Stomach (tissue), 9 donors: ENCODE data around the gene EGFL7. TPM values are rescaled to one million over a fixed set of nuclear protein-coding genes. Genes with fewer than 3 reads are reported as not detected.

Experiments used
- DNase-seq, 2 donors: peaks; one replicate each; pipeline versions ENCODE4 v3.0.0 to v3.0.0-alpha.2; 2013 to 2019
- H3K27ac ChIP-seq, 5 donors: fragments of 200-600 bp in 4 of 5; sonication (generic) in 4 of 5; one replicate each; pipeline ENCODE4 v1.5.1; 2013 to 2019; ENCODE audit warnings: mild to moderate bottlenecking in 1 of 5, moderate library complexity in 1 of 5
- H3K27me3 ChIP-seq, 3 donors: fragments of 200-600 bp; sonication (generic); one replicate each; pipeline ENCODE4 v1.5.1; 2017 to 2019; ENCODE audit warnings: mixed run types in 1 of 3
- H3K36me3 ChIP-seq, 4 donors: fragments of 200-600 bp; sonication (generic); 1 replicate in 3 of 4; 2 replicates in 1 of 4; pipeline ENCODE4 v1.5.1; 2016 to 2019
- H3K4me1 ChIP-seq, 4 donors: fragments of 200-600 bp; sonication (generic); one replicate each; pipeline ENCODE4 v1.5.1; 2016 to 2019
- H3K4me3 ChIP-seq, 4 donors: fragments of 200-600 bp; sonication (generic) in 3 of 4; one replicate each; pipeline ENCODE4 v1.5.1; 2016 to 2019; ENCODE audit warnings: mild to moderate bottlenecking in 1 of 4
- H3K9me3 ChIP-seq, 4 donors: fragments of 200-600 bp; sonication (generic); one replicate each; pipeline ENCODE4 v1.5.1; 2016 to 2019
- CTCF ChIP-seq, 7 experiments: fragments of 450-650 bp in 4 of 7; fragments of 200-600 bp in 3 of 7; sonication (generic) in 3 of 7; IDR thresholded peaks; one replicate each; pipeline ENCODE4 v1.5.1; 2016 to 2019; ENCODE audit warnings: antibody characterized with exemption in 7 of 7, control low read depth in 2 of 7, mild to moderate bottlenecking in 1 of 7
- EP300 ChIP-seq: sonication (generic); formaldehyde crosslinking; IDR thresholded peaks from one replicate; pipeline ENCODE4 v1.6.1; 2017; ENCODE audit warnings: antibody characterized with exemption
- POLR2A ChIP-seq, 4 donors: fragments of 450-650 bp; IDR thresholded peaks; one replicate each; pipeline ENCODE4 v1.6.1; 2016; ENCODE audit warnings: antibody characterized with exemption in 4 of 4, control low read depth in 2 of 4, mild to moderate bottlenecking in 1 of 4, moderate library complexity in 1 of 4
- POLR2AphosphoS5 ChIP-seq, 3 donors: sonication (generic); formaldehyde crosslinking; IDR thresholded peaks; one replicate each; pipeline ENCODE4 v1.6.1; 2016; ENCODE audit warnings: antibody characterized with exemption in 3 of 3
- WGBS, 5 donors: extraction: QIAGEN DNeasy Blood & Tissue Kit in 3 of 5; methylation state at CpG; one replicate each; pipeline versions ENCODE4 v1.1.5 to v1.1.7; 2013 to 2018; 5-methylcytosine and 5-hydroxymethylcytosine counted together
- intact Hi-C: fragments of 100-400 bp; cut with DNase I; formaldehyde crosslinking; loops from one replicate; pipeline ENCODE4 v1.15.1; 2023; ENCODE audit warnings: low total_unique reads
- polyA plus RNA-seq, 3 donors: library from polyadenylated mRNA; stranded (reverse); fragments of 200-250 nt; gene quantifications; one replicate each; pipeline ENCODE4 v1.2.3, GENCODE V29; 2013
- total RNA-seq, 5 donors: library from RNA; depleted of rRNA; stranded (reverse); fragments of >200 nt; gene quantifications; one replicate each; pipeline versions ENCODE4 v1.1.0 to v1.2.3, GENCODE V29; 2014 to 2016
- donor health status: healthy with polysubstance abuse.
- donor health status: Bipolar disorder and iron deficiency.
- donor health status: healthy.

The EGFL7 gene
- total and polyA plus RNA-seq, 8 donors, result 20.9 to 1,085 (median 52.2) TPM

- no peak for TF ChIP-seq EP300
- no peak for TF ChIP-seq POLR2AphosphoS5 (IDR thresholded peaks at IDR 0.05)
- no peak for TF ChIP-seq CTCF (IDR thresholded peaks at IDR 0.05)
- TF ChIP-seq POLR2A (IDR thresholded peaks at IDR 0.05), result no peak
- Histone ChIP-seq H3K4me1 (peaks cover 11 to 42% (median 27%) of the 10 kb centered on the region in 4 donors), H3K9me3 (no peaks in the 10 kb centered on the region), H3K27ac (peak overlapping the region in 4 of 5 donors; percentile 37 to 73 (median 52)), H3K4me3 (no peak overlapping the region), H3K27me3 (peaks cover 6 to 53% (median 35%) of the 10 kb centered on the region in 3 donors), H3K36me3 (no peaks in the 10 kb centered on the region)
- intact Hi-C loops, result no loop called here
- no peak for DNase-seq
- 61 to 68% (median 64%) methylated on average over 11 to 17 of the region's 17 CpGs for WGBS, 5 donors
Observed at GRCh38 chr9:136714096-136714892, 51.6 kb downstream of the EGFL7 start.

GRCh38 chr9:136714893-136715274 is 52.2 kb downstream of the EGFL7 start:
- intact Hi-C loops, result no loop called here
- Histone ChIP-seq H3K27ac (peak overlapping the region; percentile 37 to 56 (median 49)), H3K4me3 (no peak overlapping the region), H3K36me3 (no peaks in the 10 kb centered on the region), H3K9me3 (no peaks in the 10 kb centered on the region), H3K27me3 (peaks cover 6 to 52% (median 35%) of the 10 kb centered on the region in 3 donors), H3K4me1 (peaks cover 17 to 48% (median 33%) of the 10 kb centered on the region in 4 donors)
- DNase-seq, result no peak
- no peak for TF ChIP-seq CTCF (IDR thresholded peaks at IDR 0.05)
- no peak for TF ChIP-seq POLR2AphosphoS5 (IDR thresholded peaks at IDR 0.05)
- TF ChIP-seq POLR2A (IDR thresholded peaks at IDR 0.05), result no peak
- no peak for TF ChIP-seq EP300
- WGBS, 5 donors, result 10 to 43% (median 33%) methylated on average over 2 to 8 of the region's 8 CpGs

- 76 to 86% (median 80%) methylated on average over 5 to 16 of the region's 16 CpGs for WGBS, 5 donors
- Histone ChIP-seq H3K9me3 (no peaks in the 10 kb centered on the region), H3K36me3 (peaks cover 0 to 15% (median 14%) of the 10 kb centered on the region in 4 donors), H3K27me3 (peaks cover 0 to 40% (median 27%) of the 10 kb centered on the region in 3 donors), H3K4me3 (no peak overlapping the region), H3K27ac (no peak overlapping the region), H3K4me1 (peaks cover 26 to 61% (median 45%) of the 10 kb centered on the region in 4 donors)
- no peak for TF ChIP-seq POLR2AphosphoS5 (IDR thresholded peaks at IDR 0.05)
- no peak for TF ChIP-seq CTCF (IDR thresholded peaks at IDR 0.05)
- TF ChIP-seq EP300, result no peak
- TF ChIP-seq POLR2A (IDR thresholded peaks at IDR 0.05), result no peak
- intact Hi-C loops, result no loop called here
- DNase-seq, result no peak
Observed at GRCh38 chr9:136717399-136717798, 54.7 kb downstream of the EGFL7 start.

- DNase-seq, result no peak
Observed at GRCh38 chr9:136718345-136719194, 55.9 kb downstream of the EGFL7 start.

More at GRCh38 chr9:136718345-136719194, 55.9 kb downstream of the EGFL7 start:
- no peak overlapping the region for H3K4me3 ChIP-seq
- TF ChIP-seq EP300 (no peak), CTCF (IDR thresholded peaks at IDR 0.05) (no peak), POLR2A (IDR thresholded peaks at IDR 0.05) (no peak), POLR2AphosphoS5 (IDR thresholded peaks at IDR 0.05) (no peak)
- peak overlapping the region in 1 of 5 donors; percentile 49 for H3K27ac ChIP-seq
- no peaks in the 10 kb centered on the region for H3K9me3 ChIP-seq
- H3K4me1 ChIP-seq, result peaks cover 22 to 61% (median 42%) of the 10 kb centered on the region in 4 donors
- peaks cover 11 to 27% (median 26%) of the 10 kb centered on the region in 4 donors for H3K36me3 ChIP-seq
- H3K27me3 ChIP-seq, result peaks cover 0 to 28% (median 16%) of the 10 kb centered on the region in 3 donors
- WGBS, 5 donors, result 57 to 62% (median 59%) methylated on average over 16 to 20 of the region's 20 CpGs
- intact Hi-C loops, result no loop called here
